Endothelial cell of umbilical vein (primary cell): Measurements from ENCODE around the gene CTNND2. TPM values are rescaled to one million over a fixed set of nuclear protein-coding genes. Genes with fewer than 3 reads are reported as not detected.

Source experiments
- BruUV-seq: library from RNA; stranded (reverse); fragments of 400-500 nt; replicated peaks from 2 replicates; lab custom pipeline; 2021; lab: Mats Ljungman, UMichigan
- CTCF ChIA-PET: fragments of 300-600, 350-600 bp; sonication (Branson Sonifier 250); formaldehyde crosslinking; loops from one replicate; lab custom pipeline; 2021; ENCODE audit warnings: antibody characterized with exemption, inconsistent platforms; lab: Charles Lee
- POLR2A ChIA-PET: fragments of 300-600, 350-600 bp; sonication (Branson Sonifier 250); formaldehyde crosslinking; loops from one replicate; lab custom pipeline; 2021; ENCODE audit warnings: antibody characterized with exemption, inconsistent platforms; lab: Charles Lee
- DNase-seq: peaks from one replicate; pipeline ENCODE4 v3.0.0-alpha.2; 2011; ENCODE audit warnings: low read depth, low spot score
- FAIRE-seq: peaks from 2 replicates; lab custom pipeline; 2011; peaks lifted over from hg19 to GRCh38; lab: Jason Lieb, UNC
- H2AFZ ChIP-seq: 2 replicates; pipeline ENCODE4 v1.6.0; 2012; ENCODE audit warnings: low read depth, low read length, control low read depth, inconsistent platforms
- H3K27ac ChIP-seq: 2 replicates; pipeline ENCODE4 v1.5.1; 2011; ENCODE audit warnings: low read depth, mild to moderate bottlenecking, control low read depth, low read length, moderate library complexity; ENCODE audit not compliant: insufficient read depth
- H3K27me3 ChIP-seq, 2 experiments: 2 replicates each; pipeline versions ENCODE4 v1.6.0 to v1.6.1; 2011; ENCODE audit warnings: low read length in 2 of 2, mixed read lengths in 1 of 2; ENCODE audit not compliant: control insufficient read depth in 2 of 2, insufficient read depth in 2 of 2
- H3K36me3 ChIP-seq, 2 experiments: 2 replicates in 1 of 2; 3 replicates in 1 of 2; pipeline ENCODE4 v1.5.1; 2011; ENCODE audit warnings: low read length in 2 of 2, mild to moderate bottlenecking in 1 of 2, moderate library complexity in 1 of 2; ENCODE audit not compliant: control insufficient read depth in 2 of 2, insufficient read depth in 2 of 2; ENCODE audit errors: extremely low read depth in 1 of 2
- H3K4me1 ChIP-seq: 3 replicates; pipeline ENCODE4 v1.5.1; 2011; ENCODE audit warnings: mild to moderate bottlenecking, low read length; ENCODE audit not compliant: control insufficient read depth, insufficient read depth; ENCODE audit errors: extremely low read depth
- H3K4me2 ChIP-seq: 2 replicates; pipeline ENCODE4 v1.6.1; 2011; ENCODE audit warnings: low read length, control low read depth, mixed read lengths; ENCODE audit not compliant: insufficient read depth
- H3K4me3 ChIP-seq, 3 experiments: fragments of 200-600 bp in 1 of 3; sonication (generic), shearing (Covaris generic) in 1 of 3; replicated peaks in 1 of 3; 2 replicates each; pipeline ENCODE4 v1.5.1; 2011 to 2016; ENCODE audit warnings: control low read depth in 3 of 3, low read length in 3 of 3, mild to moderate bottlenecking in 2 of 3, inconsistent platforms in 1 of 3, low read depth in 1 of 3, moderate library complexity in 1 of 3; ENCODE audit not compliant: insufficient read depth in 1 of 3
- H3K79me2 ChIP-seq: 2 replicates; pipeline ENCODE4 v1.6.0; 2012; ENCODE audit warnings: low read length, inconsistent platforms; ENCODE audit not compliant: control insufficient read depth, insufficient read depth
- H3K9ac ChIP-seq: replicated peaks from 2 replicates; pipeline ENCODE3; 2011; ENCODE audit warnings: low read length, control low read depth; ENCODE audit not compliant: insufficient read depth; ENCODE audit errors: extremely low read depth
- H3K9me1 ChIP-seq: replicated peaks from 3 replicates; pipeline ENCODE4 v1.6.0; 2011; ENCODE audit warnings: mild to moderate bottlenecking, low read length; ENCODE audit not compliant: control insufficient read depth, insufficient read depth; ENCODE audit errors: extremely low read depth
- H3K9me3 ChIP-seq: replicated peaks from 2 replicates; pipeline ENCODE4 v1.5.1; 2012; ENCODE audit warnings: low read length, inconsistent platforms; ENCODE audit not compliant: control insufficient read depth, insufficient read depth
- H4K20me1 ChIP-seq: replicated peaks from 2 replicates; pipeline ENCODE3; 2011; ENCODE audit warnings: mild to moderate bottlenecking, low read length; ENCODE audit not compliant: control insufficient read depth, insufficient read depth; ENCODE audit errors: extremely low read depth
- EZH2 ChIP-seq: IDR thresholded peaks from 2 replicates; pipeline ENCODE4 v1.6.1; 2012; ENCODE audit warnings: borderline replicate concordance, low read depth, mild to moderate bottlenecking, moderate library complexity, low read length, inconsistent platforms; ENCODE audit not compliant: severe bottlenecking
- FOS ChIP-seq: IDR thresholded peaks from 2 replicates; pipeline ENCODE4 v1.6.1; 2011; ENCODE audit warnings: mild to moderate bottlenecking, low read length, moderate library complexity, borderline replicate concordance; ENCODE audit not compliant: insufficient read depth
- GATA2 ChIP-seq: IDR thresholded peaks from 2 replicates; pipeline ENCODE4 v1.7.0; 2011; ENCODE audit warnings: low read depth, mild to moderate bottlenecking, moderate library complexity, mixed read lengths, low read length; ENCODE audit not compliant: insufficient read length, insufficient read depth
- JUN ChIP-seq: IDR thresholded peaks from 2 replicates; pipeline ENCODE4 v1.6.1; 2011; ENCODE audit warnings: borderline replicate concordance, low read depth; ENCODE audit not compliant: insufficient read length, insufficient read depth
- MYC ChIP-seq: IDR thresholded peaks from one replicate; pipeline ENCODE4 v1.6.1; 2011; ENCODE audit warnings: mild to moderate bottlenecking, low read depth, low read length
- POLR2A ChIP-seq: IDR thresholded peaks from 2 replicates; pipeline ENCODE4 v1.6.1; 2012; ENCODE audit warnings: low read depth, mild to moderate bottlenecking, control low read depth, low read length
- POLR2AphosphoS5 ChIP-seq: IDR thresholded peaks from 2 replicates; pipeline ENCODE4 v1.6.1; 2012; ENCODE audit warnings: low read depth, mild to moderate bottlenecking, control low read depth, low read length, moderate library complexity; ENCODE audit not compliant: insufficient read depth
- dilution Hi-C: fragments of 300-500 bp; cut with MboI; formaldehyde crosslinking; loops from one replicate; pipeline ENCODE4 v1.15.0; 2019; ENCODE audit warnings: low sequenced_read_pairs; ENCODE audit not compliant: extremely low pct_ligation_motif_present
- intact Hi-C: fragments of 100-400 bp; cut with micrococcal nuclease; formaldehyde crosslinking; loops from one replicate; pipeline ENCODE4 v1.10.0; 2022
- polyA plus RNA-seq, 4 experiments: library from polyadenylated mRNA; depleted of rRNA in 3 of 4; stranded (reverse) in 3 of 4; unstranded in 1 of 4; fragments of >200 nt; gene quantifications; 2 replicates each; pipeline versions ENCODE4 v1.2.1 to v1.2.3, GENCODE V29; 2011 to 2012; ENCODE audit warnings: missing spikeins in 1 of 4
- total RNA-seq: library from RNA; stranded (reverse); gene quantifications from 2 replicates; pipeline ENCODE4 v1.2.3, GENCODE V29; 2021
- TF ChIP-seq, protein P1 (sequence below): IDR thresholded peaks from 2 replicates; pipeline ENCODE4 v1.6.1; 2011; ENCODE audit not compliant: insufficient read depth, insufficient read length
- TF ChIP-seq, protein P2 (sequence below), 2 donors: IDR thresholded peaks; 1 replicate in 1 of 2; 2 replicates in 1 of 2; pipeline ENCODE4 v1.5.1; 2011; ENCODE audit warnings: low read length in 2 of 2, mild to moderate bottlenecking in 2 of 2, moderate library complexity in 2 of 2, control low read depth in 1 of 2, inconsistent platforms in 1 of 2, low read depth in 1 of 2; ENCODE audit not compliant: insufficient read depth in 1 of 2; ENCODE audit errors: extremely low read depth in 1 of 2

Gene CTNND2
- total and polyA plus RNA-seq, 2 donors (not counting 3 experiments of a cell fraction or from before 2014, with no cell fraction given), result not detected

DNA sequence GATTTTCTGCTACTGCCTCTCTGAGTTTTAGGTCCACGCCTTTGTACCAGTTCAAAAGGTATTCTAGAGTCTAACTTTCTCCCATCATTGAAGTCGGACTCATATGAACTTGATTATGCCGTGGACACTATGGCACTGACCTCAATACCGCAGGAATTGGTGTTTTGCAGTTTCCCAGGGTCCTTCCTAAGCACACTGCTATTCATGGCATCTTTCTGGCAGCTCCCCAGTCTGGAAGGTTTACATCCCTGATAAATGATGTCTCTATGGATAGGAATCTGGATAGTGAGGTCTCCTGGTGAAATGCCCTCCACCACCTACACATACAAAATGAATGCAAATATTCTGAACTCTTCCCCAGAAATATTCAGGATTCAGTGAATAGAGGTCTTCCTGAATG, 422.2 kb downstream of the CTNND2 start:
- Histone ChIP-seq H3K4me1 (no peaks in the 10 kb centered on the region), H3K27ac (no peak overlapping the region), H3K4me2 (no peak overlapping the region), H2AFZ (no peak overlapping the region), H3K9me3 (peaks cover 3% of the 10 kb centered on the region), H4K20me1 (no peaks in the 10 kb centered on the region), H3K27me3 (no peaks in the 10 kb centered on the region), H3K9ac (no peak overlapping the region), H3K79me2 (no peaks in the 10 kb centered on the region), H3K9me1 (no peaks in the 10 kb centered on the region), H3K36me3 (no peaks in the 10 kb centered on the region), H3K4me3 (no peak overlapping the region)
- intact Hi-C loops (no loop called here), dilution Hi-C loops (no loop called here)
- FAIRE-seq (no peak), DNase-seq (no peak)
- POLR2A ChIA-PET, result no interaction called here
- no TSS peak for BruUV-seq
- TF ChIP-seq JUN (no peak), POLR2AphosphoS5 (no peak), GATA2 (no peak), MYC (no peak), POLR2A (no peak), FOS (no peak), EZH2 (no peak)
- TF ChIP-seq, protein P1, sequence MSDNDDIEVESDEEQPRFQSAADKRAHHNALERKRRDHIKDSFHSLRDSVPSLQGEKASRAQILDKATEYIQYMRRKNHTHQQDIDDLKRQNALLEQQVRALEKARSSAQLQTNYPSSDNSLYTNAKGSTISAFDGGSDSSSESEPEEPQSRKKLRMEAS, result no peak
- TF ChIP-seq, protein P2, sequence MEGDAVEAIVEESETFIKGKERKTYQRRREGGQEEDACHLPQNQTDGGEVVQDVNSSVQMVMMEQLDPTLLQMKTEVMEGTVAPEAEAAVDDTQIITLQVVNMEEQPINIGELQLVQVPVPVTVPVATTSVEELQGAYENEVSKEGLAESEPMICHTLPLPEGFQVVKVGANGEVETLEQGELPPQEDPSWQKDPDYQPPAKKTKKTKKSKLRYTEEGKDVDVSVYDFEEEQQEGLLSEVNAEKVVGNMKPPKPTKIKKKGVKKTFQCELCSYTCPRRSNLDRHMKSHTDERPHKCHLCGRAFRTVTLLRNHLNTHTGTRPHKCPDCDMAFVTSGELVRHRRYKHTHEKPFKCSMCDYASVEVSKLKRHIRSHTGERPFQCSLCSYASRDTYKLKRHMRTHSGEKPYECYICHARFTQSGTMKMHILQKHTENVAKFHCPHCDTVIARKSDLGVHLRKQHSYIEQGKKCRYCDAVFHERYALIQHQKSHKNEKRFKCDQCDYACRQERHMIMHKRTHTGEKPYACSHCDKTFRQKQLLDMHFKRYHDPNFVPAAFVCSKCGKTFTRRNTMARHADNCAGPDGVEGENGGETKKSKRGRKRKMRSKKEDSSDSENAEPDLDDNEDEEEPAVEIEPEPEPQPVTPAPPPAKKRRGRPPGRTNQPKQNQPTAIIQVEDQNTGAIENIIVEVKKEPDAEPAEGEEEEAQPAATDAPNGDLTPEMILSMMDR (IDR thresholded peaks at IDR 0.05; ENCODE audit: extremely low read depth in 1 of 2, insufficient read depth in 1 of 2, low read depth in 1 of 2, low read length in 2 of 2), result no peak
- CTCF ChIA-PET, result no interaction called here
